Stimulated activated CD8-positive, alpha-beta memory T cell treated with anti-CD3 and anti-CD28 coated beads, Interleukin-7, amount 100 ng/mL, for 48 hours (primary cell): ENCODE measurements around the gene LGALS7B.
A peak's percentile ranks its signal among the peaks of the same experiment; 100 is the strongest.
"Not testable (repeated sequence)": the region's sequence is repeated elsewhere in the genome, so short reads cannot be mapped to it uniquely, and the experiment has no call there.

ENCODE experiments used
- DNase-seq, 2 donors: peaks; one replicate each; pipeline ENCODE4 v3.0.0-alpha.2; 2020; ENCODE audit warnings: low read depth in 1 of 2; ENCODE audit errors: extremely low read depth in 1 of 2

LGALS7B gene

GRCh38 chr19:38769635-38770211, 19.3 kb upstream of the LGALS7B start:
- DNase-seq, result peak; percentile 69 to 80

GRCh38 chr19:38770228-38770948, 18.6 kb upstream of the LGALS7B start:
- not testable (repeated sequence) for DNase-seq

GRCh38 chr19:38770949-38771275, 18.1 kb upstream of the LGALS7B start:
- DNase-seq, result not testable (repeated sequence)

- DNase-seq, result not testable (repeated sequence)
These were observed 17.4 kb upstream of the LGALS7B start for GRCh38 chr19:38771569-38771968.

- no peak for DNase-seq
These were observed 15.4 kb upstream of the LGALS7B start, which contains the start of gene LGALS7 for GRCh38 chr19:38773469-38774177. TSS of gene LGALS7 (minus strand) at chr19:38773517. CDS start at chr19:38773492, 25 bp downstream.

- no peak for DNase-seq
These were observed 14.6 kb upstream of the LGALS7B start for GRCh38 chr19:38774181-38774950.

- DNase-seq, result no peak
These were observed 10.3 kb upstream of the LGALS7B start for GRCh38 chr19:38778733-38779132.

- DNase-seq, result no peak
These were observed 8.6 kb upstream of the LGALS7B start for GRCh38 chr19:38780443-38780842.

GRCh38 chr19:38781058-38781457, 7.9 kb upstream of the LGALS7B start:
- no peak for DNase-seq

GRCh38 chr19:38782212-38782611, 6.8 kb upstream of the LGALS7B start:
- not testable (repeated sequence) for DNase-seq

GRCh38 chr19:38784224-38784623, 4.8 kb upstream of the LGALS7B start:
- no peak for DNase-seq

- DNase-seq, result no peak
These were observed 3.8 kb upstream of the LGALS7B start for GRCh38 chr19:38785187-38785699.

GRCh38 chr19:38786061-38786460, 2.9 kb upstream of the LGALS7B start:
- not testable (repeated sequence) for DNase-seq

GRCh38 chr19:38786572-38787265, 2.3 kb upstream of the LGALS7B start:
- DNase-seq, result no peak

- DNase-seq, result not testable (repeated sequence)
These were observed 1.8 kb downstream of the LGALS7B start for GRCh38 chr19:38790507-38791403.

- DNase-seq, result not testable (repeated sequence)
These were observed 2.6 kb downstream of the LGALS7B start for GRCh38 chr19:38791451-38792064.

GRCh38 chr19:38792250-38793111, 3.5 kb downstream of the LGALS7B start:
- peak in 1 of 2 donors; percentile 8 for DNase-seq

GRCh38 chr19:38793177-38793576, 4.2 kb downstream of the LGALS7B start:
- no peak for DNase-seq
